ENCODE data around the gene CTSH. TPM values are rescaled to one million over a fixed set of nuclear protein-coding genes. Genes with fewer than 3 reads are reported as not detected.

CTSH gene
- total and polyA plus RNA-seq, 2 of the 13 experiments (the other 11 are each of a cell fraction or from before 2014, with no cell fraction given): 265 to 653 TPM

GRCh38 chr15:78993931-78994530 lies 49.2 kb upstream of the CTSH start (continued):
- TF ChIP-seq LRRFIP1 (CRISPR knock-in tag; conservative IDR thresholded peaks at IDR 0.05) (no peak), ZNF224 (CRISPR knock-in tag; IDR thresholded peaks at IDR 0.05) (peak; percentile 77; the same call in 1 of the 2 replicates), NFKBIZ (CRISPR knock-in tag; IDR thresholded peaks at IDR 0.05) (peak; percentile 96), NFAT5 (CRISPR knock-in tag; IDR thresholded peaks at IDR 0.05) (peak; percentile 76), ZNF710 (CRISPR knock-in tag; IDR thresholded peaks at IDR 0.05; ENCODE audit: borderline replicate concordance) (peak; percentile 90; the same call in 1 of the 2 replicates), YY1 (IDR thresholded peaks at IDR 0.05; ENCODE audit: insufficient read depth, insufficient replicate concordance, low read depth, low read length) (peak; percentile 23), BATF2 (CRISPR knock-in tag; IDR thresholded peaks at IDR 0.05) (no peak), SMAD9 (CRISPR knock-in tag; IDR thresholded peaks at IDR 0.05) (no peak), JUN (CRISPR knock-in tag; IDR thresholded peaks at IDR 0.05) (peak; percentile 44; the same call in 1 of the 2 replicates), KDM6A (CRISPR knock-in tag; IDR thresholded peaks at IDR 0.05; ENCODE audit: low read depth) (peak; percentile 99), CENPT (CRISPR knock-in tag; IDR thresholded peaks at IDR 0.05; ENCODE audit: low read depth) (no peak), NFYB (CRISPR knock-in tag; IDR thresholded peaks at IDR 0.05) (no peak), SOX13 (IDR thresholded peaks at IDR 0.05) (peak; percentile 90; the same call in 1 of the 2 replicates), SOX13 (CRISPR knock-in tag; conservative IDR thresholded peaks at IDR 0.05 in 1 of 2, IDR thresholded peaks at IDR 0.05 in 1 of 2) (peak in 1 of 2 experiments; percentile 97; a peak in 2 of 4 replicates), WIZ (CRISPR knock-in tag; IDR thresholded peaks at IDR 0.05) (no peak), ZBTB38 (CRISPR knock-in tag; IDR thresholded peaks at IDR 0.05) (peak; percentile 86), ZBTB25 (CRISPR knock-in tag; IDR thresholded peaks at IDR 0.05) (peak; percentile 83)
